GM18505 (cell line): ENCODE data around the gene ZCCHC7.
A peak's percentile ranks its signal among the peaks of the same experiment; 100 is the strongest.
"Not testable (repeated sequence)": the region's sequence is repeated elsewhere in the genome, so short reads cannot be mapped to it uniquely, and the experiment has no call there.

ENCODE experiments used
- ATAC-seq: cut with Tn5 transposase; IDR thresholded peaks from one replicate; pipeline ENCODE4 v1.9.1; 2021; ENCODE audit not compliant: unreplicated experiment
- POLR2A ChIP-seq: IDR thresholded peaks from 4 replicates; pipeline ENCODE4 v1.6.1; 2011; ENCODE audit warnings: borderline replicate concordance; ENCODE audit not compliant: insufficient read depth, insufficient read length; ENCODE audit errors: extremely low read depth

ZCCHC7 gene

GRCh38 chr9:37379835-37380234, 259.5 kb downstream of the ZCCHC7 start:
- no peak for ATAC-seq
- TF ChIP-seq POLR2A, result no peak

- no peak for ATAC-seq
- no peak for TF ChIP-seq POLR2A
Observed at GRCh38 chr9:37380570-37380969, 260.2 kb downstream of the ZCCHC7 start.

GRCh38 chr9:37381094-37381741, 260.8 kb downstream of the ZCCHC7 start:
- no peak for ATAC-seq
- TF ChIP-seq POLR2A, result no peak

GRCh38 chr9:37382161-37382981, 262.0 kb downstream of the ZCCHC7 start:
- ATAC-seq, result no peak
- no peak for TF ChIP-seq POLR2A

- ATAC-seq, result no peak
- TF ChIP-seq POLR2A, result no peak
Observed at GRCh38 chr9:37382982-37383357, 262.6 kb downstream of the ZCCHC7 start.

GRCh38 chr9:37383393-37383792, 263.0 kb downstream of the ZCCHC7 start:
- ATAC-seq, result no peak
- TF ChIP-seq POLR2A, result peak; percentile 16

GRCh38 chr9:37383876-37384746, 263.7 kb downstream of the ZCCHC7 start:
- no peak for ATAC-seq
- no peak for TF ChIP-seq POLR2A

GRCh38 chr9:37385286-37385685, 264.9 kb downstream of the ZCCHC7 start:
- TF ChIP-seq POLR2A, result no peak
- no peak for ATAC-seq

- TF ChIP-seq POLR2A, result no peak
- ATAC-seq, result no peak
Observed at GRCh38 chr9:37386988-37387387, 266.6 kb downstream of the ZCCHC7 start.

DNA sequence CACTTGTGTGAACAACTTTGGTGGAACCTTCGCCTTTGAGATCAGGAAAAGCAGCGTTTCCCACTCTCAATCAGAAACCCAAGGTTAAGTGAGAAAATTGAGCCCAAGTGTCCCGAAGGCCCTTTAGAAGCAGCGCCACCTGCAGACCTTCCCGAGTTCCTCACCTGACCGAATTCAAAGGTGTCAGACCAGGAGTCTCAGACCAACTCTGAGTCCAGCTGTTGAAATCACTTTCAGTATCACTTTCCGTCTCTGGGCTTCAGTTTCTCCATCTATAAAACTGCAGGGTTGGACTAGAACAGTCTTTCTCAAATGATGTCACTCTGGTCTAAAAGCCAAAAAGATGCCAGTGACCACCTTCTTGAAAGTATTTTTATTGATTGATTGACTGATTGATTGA, 270.4 kb downstream of the ZCCHC7 start:
- ATAC-seq, result peak; percentile 78
- TF ChIP-seq POLR2A, result no peak

DNA sequence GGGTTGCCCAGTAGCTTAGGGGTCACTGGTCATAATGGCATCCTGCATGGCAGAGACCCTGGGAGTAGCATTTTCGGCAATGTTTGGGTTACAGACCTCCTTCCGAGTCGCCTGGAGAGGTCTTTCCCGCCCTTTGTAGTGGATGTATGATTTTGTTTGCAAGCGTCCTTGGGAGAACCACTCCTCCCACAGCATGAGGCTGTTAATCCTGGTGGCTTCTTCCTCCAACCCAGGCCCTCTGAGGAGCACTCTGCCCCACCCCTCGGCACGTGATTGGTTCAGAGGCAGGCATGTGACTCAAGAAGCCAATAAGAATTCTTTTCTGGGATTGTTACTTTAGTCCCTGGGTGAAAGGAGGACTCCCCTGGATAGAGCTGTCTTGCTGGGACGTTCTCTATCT, 271.9 kb downstream of the ZCCHC7 start:
- TF ChIP-seq POLR2A, result no peak
- ATAC-seq, result no peak

DNA sequence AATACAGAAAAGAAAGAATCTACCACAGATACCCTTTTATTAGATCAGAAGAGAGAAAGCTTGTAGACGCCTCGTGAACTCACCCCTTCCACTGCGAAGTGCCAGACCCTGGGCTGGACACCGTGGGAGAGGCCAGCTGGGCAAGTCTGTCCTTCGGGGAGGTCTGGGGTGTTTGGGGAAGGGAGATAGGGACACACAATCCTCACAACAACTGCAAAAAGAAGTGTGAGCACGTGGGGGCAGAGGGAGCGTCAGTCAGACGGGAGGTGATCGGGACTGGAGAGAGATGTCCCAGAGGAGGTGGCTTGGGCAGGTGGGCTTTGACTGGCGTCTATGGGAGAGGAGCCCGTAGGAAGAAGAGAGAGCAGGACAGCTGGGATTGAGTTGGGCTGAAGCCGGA, 274.9 kb downstream of the ZCCHC7 start:
- no peak for TF ChIP-seq POLR2A
- ATAC-seq, result no peak

DNA sequence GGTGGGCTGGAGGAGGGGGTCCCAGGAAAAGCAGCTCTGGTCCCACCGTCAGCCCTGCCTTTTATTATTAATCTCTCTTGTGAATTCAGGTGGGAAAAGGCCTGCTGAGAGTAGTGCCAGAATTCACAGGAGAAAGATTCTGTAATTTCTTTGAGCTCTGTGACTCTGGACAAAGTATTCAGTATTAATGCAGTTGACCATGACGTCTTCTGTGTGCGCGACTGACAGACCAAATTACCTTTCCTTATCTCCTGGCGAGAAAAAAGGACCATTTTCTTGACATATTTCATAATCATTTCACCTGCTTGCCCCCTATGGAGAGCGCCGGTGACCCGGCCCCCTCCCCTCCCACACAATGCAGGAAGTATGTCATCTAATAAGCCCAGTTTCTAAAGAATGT, 275.3 kb downstream of the ZCCHC7 start:
- no peak for ATAC-seq
- no peak for TF ChIP-seq POLR2A

DNA sequence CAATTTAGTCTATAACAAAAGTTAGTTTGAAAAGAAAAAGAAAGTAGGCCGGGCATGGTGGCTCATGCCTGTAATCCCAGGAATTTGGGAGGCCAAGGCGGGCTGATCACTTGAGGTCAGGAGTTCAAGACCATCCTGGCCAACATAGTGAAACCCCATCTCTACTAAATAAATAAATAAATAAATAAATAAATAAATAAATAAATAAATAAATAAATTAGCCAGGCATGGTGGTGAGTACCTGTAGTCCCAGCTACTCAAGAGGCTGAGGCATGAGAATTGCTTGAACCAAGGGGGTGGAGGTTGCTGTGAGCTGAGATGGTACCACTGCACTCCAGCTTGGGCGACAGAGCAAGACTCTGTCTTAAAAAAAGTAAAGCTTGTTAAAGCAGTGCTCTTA, 277.6 kb downstream of the ZCCHC7 start:
- not testable (repeated sequence) for ATAC-seq
